ENCODE data around the gene VWA2.

Gene VWA2

DNA sequence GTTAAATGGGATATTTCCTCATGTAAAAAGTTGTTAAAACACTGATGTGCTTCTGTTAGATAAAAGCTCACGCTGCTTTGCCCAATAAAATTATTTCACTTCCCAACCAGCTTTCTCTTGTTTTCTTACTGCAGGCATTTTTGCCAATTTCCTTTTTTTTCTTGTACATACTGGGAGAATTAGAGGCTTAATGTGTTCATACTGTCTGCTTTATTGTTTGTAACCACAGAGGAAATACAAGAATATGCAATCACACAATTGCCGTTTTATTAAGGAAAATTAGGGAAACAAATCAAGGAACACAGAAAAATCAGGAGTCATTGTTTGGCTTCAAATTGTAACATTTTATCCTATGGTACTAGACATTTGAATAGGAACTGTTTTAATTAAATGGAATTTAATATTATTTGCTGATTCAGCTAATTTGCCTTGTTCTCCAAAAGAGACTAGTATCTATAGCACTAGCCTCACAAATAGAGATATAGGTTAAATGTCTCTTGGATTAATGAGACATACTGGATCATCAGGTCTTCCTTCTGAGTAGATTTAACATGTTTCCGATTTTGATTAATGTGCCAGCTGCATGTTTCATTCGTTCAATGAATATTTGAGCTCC, 6.4 kb upstream of the VWA2 start:
- H3K4me3 ChIP-seq (ENCODE audit: low read length): no peak overlapping the region
- TF ChIP-seq ZNF274 (IDR thresholded peaks at IDR 0.05; ENCODE audit: low read depth, low read length): no peak

DNA sequence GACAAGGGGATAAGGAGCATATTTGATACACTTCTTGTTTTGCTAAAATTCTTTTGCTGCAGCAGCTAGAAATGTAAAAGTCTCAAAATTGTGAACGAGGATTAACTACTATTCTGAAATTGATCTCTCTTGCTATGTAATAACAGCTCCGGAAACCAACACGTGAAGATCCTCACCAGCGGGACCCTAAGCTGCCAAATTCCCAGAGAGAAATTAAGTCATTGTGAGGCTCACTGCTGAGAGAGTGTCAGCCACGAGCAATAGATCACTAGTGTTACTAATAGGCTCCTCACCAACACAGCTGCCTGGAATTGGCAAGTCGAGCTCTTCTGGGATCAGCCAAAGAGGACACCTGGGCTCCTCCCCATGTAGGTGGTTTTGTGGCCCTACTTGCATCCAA, 5.6 kb upstream of the VWA2 start:
- no peak for TF ChIP-seq ZNF274 (IDR thresholded peaks at IDR 0.05; ENCODE audit: low read depth, low read length)
- H3K4me3 ChIP-seq (ENCODE audit: low read length): no peak overlapping the region

DNA sequence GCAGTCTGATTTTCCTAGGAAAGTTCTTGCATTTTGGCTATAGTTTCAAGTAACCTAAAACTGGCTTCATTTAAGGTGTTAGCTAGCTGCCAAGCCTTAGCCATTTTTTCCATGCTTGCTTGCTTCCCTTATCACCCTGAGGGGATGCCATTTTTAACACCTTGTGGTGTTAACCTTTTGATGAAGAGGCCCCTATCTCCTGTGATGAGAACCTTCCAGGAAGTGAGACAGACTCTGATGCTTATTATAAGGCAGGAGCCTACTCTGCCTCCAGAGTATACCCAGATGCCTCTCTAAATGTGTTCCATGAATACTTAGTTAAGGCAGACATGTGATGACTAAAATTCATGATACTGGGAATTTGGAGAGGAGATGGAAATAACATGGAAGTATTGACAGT, 4.9 kb upstream of the VWA2 start:
- no peak overlapping the region for H3K4me3 ChIP-seq (ENCODE audit: low read length)
- no peak for TF ChIP-seq ZNF274 (IDR thresholded peaks at IDR 0.05; ENCODE audit: low read depth, low read length)

DNA sequence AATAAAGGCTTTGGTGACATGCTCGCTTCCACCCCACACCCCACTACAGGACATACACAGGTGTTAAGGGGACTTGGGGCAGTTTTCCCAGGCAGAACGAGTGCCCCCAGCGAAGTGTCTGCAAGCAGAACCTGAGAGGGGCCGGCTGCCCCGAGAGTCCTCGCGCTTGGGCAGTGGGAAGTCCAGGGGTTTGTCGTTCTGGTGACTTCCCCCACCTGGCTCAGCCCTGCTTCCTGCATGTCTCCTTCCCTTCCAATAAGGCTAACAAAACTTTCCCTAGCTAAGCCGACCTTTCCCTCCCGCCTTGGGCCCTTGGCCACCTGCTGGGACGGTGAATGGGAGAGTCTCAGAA, 916 bp downstream of the VWA2 start:
- no peak overlapping the region for H3K4me3 ChIP-seq (ENCODE audit: low read length)
- TF ChIP-seq ZNF274 (IDR thresholded peaks at IDR 0.05; ENCODE audit: low read depth, low read length): no peak

DNA sequence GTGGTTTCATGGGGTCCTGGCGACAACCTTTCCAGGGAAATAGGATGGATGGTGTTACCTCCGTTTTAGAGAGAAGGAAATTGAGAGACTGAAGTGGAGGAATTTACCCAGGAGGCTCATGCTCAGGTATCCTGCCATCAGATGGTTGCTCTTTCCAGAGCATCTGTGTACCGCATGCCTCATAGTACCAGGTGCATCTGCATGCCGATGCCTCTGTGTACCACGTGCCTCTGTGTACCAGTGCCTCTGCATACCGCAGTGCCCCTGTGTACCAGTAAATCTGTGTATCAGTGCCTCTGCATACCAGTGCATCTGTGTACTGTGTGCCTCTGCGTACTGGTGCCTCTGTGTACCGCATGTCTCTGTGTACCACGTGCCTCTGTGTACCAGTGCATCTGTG, 3.2 kb downstream of the VWA2 start:
- TF ChIP-seq ZNF274 (IDR thresholded peaks at IDR 0.05; ENCODE audit: low read depth, low read length): no peak
- H3K4me3 ChIP-seq (ENCODE audit: low read length): no peak overlapping the region

DNA sequence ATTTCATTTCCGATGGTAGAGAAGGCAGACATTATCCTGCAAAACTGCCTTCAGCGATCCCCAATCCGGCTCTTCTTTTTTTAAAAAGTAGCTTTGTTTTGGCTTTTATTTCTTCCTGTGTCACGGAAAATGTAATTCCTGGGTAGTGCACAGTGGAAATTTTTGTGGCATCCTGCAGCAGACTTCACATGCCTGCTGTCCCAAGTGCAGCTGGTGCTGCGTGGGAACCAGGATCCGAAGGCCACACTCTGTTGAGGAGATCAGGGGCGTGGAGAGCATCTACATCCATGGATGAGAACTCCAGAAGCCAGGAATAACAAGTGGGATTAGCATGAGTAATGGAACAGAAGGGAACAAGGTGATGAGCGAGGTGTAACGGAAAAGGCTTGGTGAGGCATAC, 4.6 kb downstream of the VWA2 start:
- TF ChIP-seq ZNF274 (IDR thresholded peaks at IDR 0.05; ENCODE audit: low read depth, low read length): no peak
- no peak overlapping the region for H3K4me3 ChIP-seq (ENCODE audit: low read length)

DNA sequence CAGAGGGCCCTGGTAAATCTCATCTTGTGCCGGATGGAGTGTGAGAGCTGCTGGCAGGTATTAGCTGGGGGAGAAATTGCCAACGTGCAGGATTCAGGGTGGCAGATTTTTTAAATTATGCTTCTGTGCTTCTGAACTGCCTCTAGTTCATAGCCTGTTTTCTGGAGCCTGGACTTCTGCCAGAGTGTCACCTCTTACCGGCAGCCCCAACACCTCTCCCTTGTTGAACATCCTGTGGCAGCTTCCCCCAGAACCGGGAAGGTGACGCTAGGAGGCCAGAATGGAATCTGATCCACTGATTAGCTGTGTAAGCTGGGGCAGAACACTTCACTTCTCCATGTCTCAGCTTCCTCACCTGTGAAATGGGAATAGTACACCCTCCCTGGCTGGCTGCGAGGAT, 5.1 kb downstream of the VWA2 start:
- no peak for TF ChIP-seq ZNF274 (IDR thresholded peaks at IDR 0.05; ENCODE audit: low read depth, low read length)
- H3K4me3 ChIP-seq (ENCODE audit: low read length): no peak overlapping the region

DNA sequence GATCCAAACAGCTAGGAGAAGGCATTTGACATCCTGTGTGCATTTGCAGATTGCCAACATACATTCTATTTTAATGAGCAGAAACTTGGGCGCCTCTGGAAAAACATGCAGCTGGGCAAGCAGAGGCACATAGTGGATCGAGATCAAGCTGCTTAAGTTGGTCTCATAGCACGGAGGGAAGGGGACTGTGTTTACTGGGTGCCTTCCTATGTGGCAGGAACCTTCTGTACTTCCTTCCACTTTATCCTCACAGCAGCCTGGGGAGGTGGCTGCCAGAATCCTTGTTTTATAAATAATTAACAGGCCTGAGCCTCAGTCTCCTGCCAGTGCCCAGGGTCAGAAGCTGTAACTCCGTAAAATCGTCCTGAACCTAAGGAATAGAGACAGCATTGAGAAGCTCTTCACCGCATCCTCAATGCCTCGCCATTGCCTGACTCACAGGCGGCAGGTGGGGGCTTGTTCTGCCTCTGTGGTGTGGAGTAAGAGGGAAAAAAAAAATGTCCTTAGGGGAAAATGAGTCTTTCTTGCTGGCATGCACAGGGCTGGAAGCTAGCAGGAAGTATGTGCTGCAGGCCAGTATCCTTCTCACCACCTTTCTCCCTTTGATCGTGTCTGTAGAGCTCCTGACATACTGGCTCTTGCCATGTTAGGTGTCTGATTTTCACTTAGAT, 6.2 kb downstream of the VWA2 start:
- no peak for TF ChIP-seq ZNF274 (IDR thresholded peaks at IDR 0.05; ENCODE audit: low read depth, low read length)
- H3K4me3 ChIP-seq (ENCODE audit: low read length): no peak overlapping the region

DNA sequence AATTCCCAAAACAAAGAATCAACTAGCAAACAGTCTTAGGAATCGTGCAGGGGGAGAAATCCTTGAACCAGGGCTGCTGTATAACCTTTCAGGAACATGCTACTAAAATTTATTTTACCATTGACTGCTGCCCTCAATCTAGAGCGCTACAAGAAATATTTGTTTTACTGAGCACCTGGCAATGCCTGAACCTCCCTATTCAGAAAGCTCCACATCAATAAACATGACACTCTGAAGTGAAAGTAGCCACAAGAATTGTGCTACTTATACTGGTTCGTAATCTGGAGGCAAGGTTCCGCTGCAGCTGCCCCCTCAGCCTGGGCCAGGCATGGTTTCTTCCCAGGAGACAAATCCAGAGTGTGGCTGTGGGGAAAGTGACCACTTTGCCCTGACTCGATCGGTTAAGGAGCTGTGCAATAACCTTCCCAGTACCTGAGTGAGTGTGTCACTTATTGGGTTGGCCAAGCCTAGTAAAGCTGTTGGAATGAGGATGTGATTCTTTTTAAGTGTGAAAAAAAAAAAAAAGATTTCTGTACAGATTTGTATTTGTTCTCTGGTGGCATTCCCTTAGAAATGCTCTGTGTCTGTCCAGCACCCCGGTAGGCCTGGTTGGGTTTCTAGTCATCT, 7.7 kb downstream of the VWA2 start:
- no peak for TF ChIP-seq ZNF274 (IDR thresholded peaks at IDR 0.05; ENCODE audit: low read depth, low read length)
- H3K4me3 ChIP-seq (ENCODE audit: low read length): no peak overlapping the region

DNA sequence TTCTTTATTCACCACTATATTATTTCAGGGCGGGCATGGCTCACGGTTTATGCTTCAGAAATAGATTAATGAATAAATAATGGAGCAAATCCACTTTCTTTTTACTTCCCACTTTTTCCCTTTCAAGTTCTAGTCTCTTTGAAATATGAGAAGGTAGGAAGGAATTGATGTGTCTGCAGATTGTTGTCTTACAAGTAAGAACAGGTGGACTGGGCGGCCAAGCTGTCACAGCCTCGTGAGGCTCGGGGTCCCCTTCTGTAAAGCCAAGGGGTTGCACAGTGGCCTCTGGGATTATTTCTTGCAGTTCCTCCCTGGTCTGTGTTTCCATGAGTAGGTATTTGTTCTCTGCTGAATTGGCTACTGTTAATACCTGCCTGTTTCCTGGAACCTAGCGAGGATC, 11.2 kb downstream of the VWA2 start:
- no peak overlapping the region for H3K4me3 ChIP-seq (ENCODE audit: low read length)
- TF ChIP-seq ZNF274 (IDR thresholded peaks at IDR 0.05; ENCODE audit: low read depth, low read length): no peak

DNA sequence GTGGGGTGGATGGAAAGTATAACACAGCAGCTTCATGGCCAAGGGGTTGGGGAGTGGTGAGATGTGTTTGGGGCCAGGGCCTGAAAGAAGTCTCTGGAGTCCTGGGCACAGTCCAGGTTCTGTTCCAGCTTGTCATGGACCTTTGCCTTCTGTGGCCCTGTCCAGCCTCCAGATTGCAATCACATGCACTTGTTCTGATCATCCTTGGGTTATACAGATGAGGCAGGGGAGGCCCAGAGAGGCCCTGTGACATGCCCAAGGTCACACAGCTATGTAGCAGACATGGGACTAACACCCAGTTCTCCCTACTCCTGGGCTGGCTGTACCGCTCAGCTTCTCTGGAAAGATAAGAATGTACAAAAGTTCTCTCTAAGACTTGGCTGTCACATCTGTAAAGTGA, 11.7 kb downstream of the VWA2 start:
- no peak for TF ChIP-seq ZNF274 (IDR thresholded peaks at IDR 0.05; ENCODE audit: low read depth, low read length)
- H3K4me3 ChIP-seq (ENCODE audit: low read length): no peak overlapping the region

DNA sequence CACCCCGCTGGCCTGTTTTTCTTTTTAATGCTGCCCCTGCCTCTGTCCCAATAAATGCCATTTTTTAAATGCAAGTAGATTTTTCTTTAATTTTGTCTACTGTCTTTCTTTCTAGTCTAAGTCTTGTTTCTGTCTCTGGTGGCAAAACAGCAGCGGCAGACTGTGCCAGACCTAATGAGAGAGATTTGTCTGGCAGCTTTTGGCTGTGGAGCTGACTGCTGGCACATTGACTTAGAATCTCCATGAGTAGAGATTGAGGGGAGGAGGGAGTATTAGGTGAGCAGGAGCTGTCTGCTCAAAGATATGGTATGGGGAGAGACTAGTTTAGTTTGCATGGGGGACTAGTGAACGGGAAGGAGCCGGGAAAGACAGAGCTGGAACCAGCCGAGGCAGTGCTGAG, 13.0 kb downstream of the VWA2 start:
- no peak for TF ChIP-seq ZNF274 (IDR thresholded peaks at IDR 0.05; ENCODE audit: low read depth, low read length)
- H3K4me3 ChIP-seq (ENCODE audit: low read length): no peak overlapping the region

DNA sequence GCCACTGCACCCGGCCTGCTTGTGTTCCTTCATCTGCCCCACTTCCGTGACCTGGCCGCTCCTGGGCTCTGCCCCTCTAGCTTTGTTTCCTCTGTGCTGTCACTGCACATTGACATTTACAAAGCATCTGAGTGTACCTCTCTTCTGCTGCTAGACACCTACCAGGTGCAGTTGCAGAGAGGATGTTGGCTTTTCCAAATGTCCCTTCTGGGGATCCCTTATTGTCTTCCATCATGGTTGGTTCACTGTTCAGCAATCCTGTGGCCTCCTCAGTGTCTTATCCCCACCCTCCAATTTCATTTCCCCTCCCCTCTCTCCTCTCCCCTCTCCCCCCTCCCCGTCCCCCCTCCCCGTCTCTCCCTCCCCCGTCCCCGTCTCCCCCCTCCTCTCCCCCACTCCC, 13.8 kb downstream of the VWA2 start:
- TF ChIP-seq ZNF274 (IDR thresholded peaks at IDR 0.05; ENCODE audit: low read depth, low read length): no peak

DNA sequence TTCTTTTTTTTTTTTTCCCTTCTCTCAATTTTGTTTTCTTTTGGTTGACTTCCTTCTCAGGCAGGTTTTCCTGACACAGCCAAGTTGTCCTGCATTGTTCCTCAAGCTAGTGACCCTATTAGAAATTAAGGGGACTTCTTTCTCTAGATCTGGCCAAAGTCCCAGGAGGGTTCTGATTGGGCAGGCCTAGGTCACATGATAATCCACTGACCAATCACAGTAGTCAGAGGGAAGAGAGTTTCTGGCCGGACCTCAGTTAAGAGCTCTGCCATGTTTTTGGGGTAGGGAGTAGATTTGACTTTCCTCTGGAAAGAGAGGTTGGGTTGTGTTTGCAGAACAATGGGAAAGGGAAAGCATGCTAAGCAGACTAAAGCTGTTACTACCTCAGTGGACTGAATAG, 16.2 kb downstream of the VWA2 start:
- TF ChIP-seq ZNF274 (IDR thresholded peaks at IDR 0.05; ENCODE audit: low read depth, low read length): no peak
- H3K4me3 ChIP-seq (ENCODE audit: low read length): no peak overlapping the region

More for the DNA sequence above, 13.8 kb downstream of the VWA2 start:
- no peak overlapping the region for H3K4me3 ChIP-seq (ENCODE audit: low read length)

DNA sequence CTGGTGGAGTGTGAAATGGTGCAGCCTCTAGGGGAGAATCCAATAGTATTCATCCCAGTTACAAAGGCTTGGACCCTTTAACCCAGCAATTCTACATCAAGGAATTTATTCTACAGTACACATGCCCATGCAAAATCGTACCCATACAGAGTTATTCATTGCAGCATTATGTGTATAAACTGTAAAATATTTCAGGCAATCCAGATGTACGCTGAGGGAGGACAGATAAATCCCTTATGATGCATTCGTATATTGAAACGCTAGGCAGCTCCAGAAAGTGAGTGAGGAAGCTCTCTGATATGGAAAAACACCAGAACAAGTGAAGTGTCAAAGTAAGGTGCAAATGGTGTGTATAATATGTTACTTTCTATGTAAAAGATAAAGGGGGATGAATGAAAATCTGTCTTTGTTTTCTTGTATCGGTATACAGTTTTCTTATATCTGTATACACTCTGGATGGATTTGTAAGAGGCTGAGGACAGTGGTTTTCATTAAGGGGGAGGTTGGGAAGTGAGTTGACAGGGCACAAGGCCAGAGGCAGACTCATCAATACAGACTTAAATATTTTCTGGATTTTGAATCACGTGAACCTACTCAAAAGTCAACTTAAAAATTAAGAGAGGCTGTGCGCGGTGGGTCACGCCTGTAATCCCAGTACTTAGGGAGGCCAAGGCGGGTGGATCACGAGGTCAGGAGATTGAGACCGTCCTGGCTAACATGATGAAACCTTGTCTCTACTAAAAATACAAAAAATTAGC, 17.1 kb downstream of the VWA2 start:
- TF ChIP-seq ZNF274 (IDR thresholded peaks at IDR 0.05; ENCODE audit: low read depth, low read length): no peak
- no peak overlapping the region for H3K4me3 ChIP-seq (ENCODE audit: low read length)

Measured in GM08714 (cell line).